GM21528 (cell line): ENCODE results near the gene RARG.

Experiments
- ATAC-seq: cut with Tn5 transposase; IDR thresholded peaks from one replicate; pipeline ENCODE4 v1.9.1; 2021; ENCODE audit warnings: mild to moderate bottlenecking, moderate library complexity; ENCODE audit not compliant: unreplicated experiment, low FRiP score

The RARG gene

GRCh38 chr12:53224897-53225634 lies 6.9 kb downstream of the RARG start:
- no peak for ATAC-seq

GRCh38 chr12:53224061-53224896 lies 7.7 kb downstream of the RARG start:
- no peak for ATAC-seq

GRCh38 chr12:53223389-53224060 lies 8.5 kb downstream of the RARG start:
- ATAC-seq, result no peak

- ATAC-seq, result no peak
These were observed 9.2 kb downstream of the RARG start for GRCh38 chr12:53222806-53223261.

GRCh38 chr12:53222170-53222721 lies 9.8 kb downstream of the RARG start:
- no peak for ATAC-seq

GRCh38 chr12:53221203-53222080 lies 10.6 kb downstream of the RARG start:
- ATAC-seq, result peak; percentile 27

- ATAC-seq, result peak; percentile 51
These were observed 11.3 kb downstream of the RARG start for GRCh38 chr12:53220694-53221202.

- ATAC-seq, result peak; percentile 37
These were observed 11.9 kb downstream of the RARG start for GRCh38 chr12:53219956-53220693.

- no peak for ATAC-seq
These were observed 12.6 kb downstream of the RARG start for GRCh38 chr12:53219292-53219955.

GRCh38 chr12:53218551-53219291 lies 13.3 kb downstream of the RARG start:
- no peak for ATAC-seq

- ATAC-seq, result no peak
These were observed 14.1 kb downstream of the RARG start for GRCh38 chr12:53217931-53218307.

GRCh38 chr12:53217051-53217930 lies 14.7 kb downstream of the RARG start:
- ATAC-seq, result no peak

GRCh38 chr12:53215497-53215896 lies 16.5 kb downstream of the RARG start:
- no peak for ATAC-seq

- ATAC-seq, result no peak
These were observed 17.1 kb downstream of the RARG start for GRCh38 chr12:53214687-53215455.

- no peak for ATAC-seq
These were observed 17.8 kb downstream of the RARG start for GRCh38 chr12:53214221-53214620.

GRCh38 chr12:53213348-53213747 lies 18.7 kb downstream of the RARG start:
- no peak for ATAC-seq
